Epidermal melanocyte (primary cell): ENCODE measurements around the gene KIF26A.

ENCODE experiments used
- DNase-seq: peaks from one replicate; pipeline ENCODE4 v3.0.0; 2011; ENCODE audit warnings: low spot score; ENCODE audit not compliant: insufficient read length

Gene KIF26A

DNA sequence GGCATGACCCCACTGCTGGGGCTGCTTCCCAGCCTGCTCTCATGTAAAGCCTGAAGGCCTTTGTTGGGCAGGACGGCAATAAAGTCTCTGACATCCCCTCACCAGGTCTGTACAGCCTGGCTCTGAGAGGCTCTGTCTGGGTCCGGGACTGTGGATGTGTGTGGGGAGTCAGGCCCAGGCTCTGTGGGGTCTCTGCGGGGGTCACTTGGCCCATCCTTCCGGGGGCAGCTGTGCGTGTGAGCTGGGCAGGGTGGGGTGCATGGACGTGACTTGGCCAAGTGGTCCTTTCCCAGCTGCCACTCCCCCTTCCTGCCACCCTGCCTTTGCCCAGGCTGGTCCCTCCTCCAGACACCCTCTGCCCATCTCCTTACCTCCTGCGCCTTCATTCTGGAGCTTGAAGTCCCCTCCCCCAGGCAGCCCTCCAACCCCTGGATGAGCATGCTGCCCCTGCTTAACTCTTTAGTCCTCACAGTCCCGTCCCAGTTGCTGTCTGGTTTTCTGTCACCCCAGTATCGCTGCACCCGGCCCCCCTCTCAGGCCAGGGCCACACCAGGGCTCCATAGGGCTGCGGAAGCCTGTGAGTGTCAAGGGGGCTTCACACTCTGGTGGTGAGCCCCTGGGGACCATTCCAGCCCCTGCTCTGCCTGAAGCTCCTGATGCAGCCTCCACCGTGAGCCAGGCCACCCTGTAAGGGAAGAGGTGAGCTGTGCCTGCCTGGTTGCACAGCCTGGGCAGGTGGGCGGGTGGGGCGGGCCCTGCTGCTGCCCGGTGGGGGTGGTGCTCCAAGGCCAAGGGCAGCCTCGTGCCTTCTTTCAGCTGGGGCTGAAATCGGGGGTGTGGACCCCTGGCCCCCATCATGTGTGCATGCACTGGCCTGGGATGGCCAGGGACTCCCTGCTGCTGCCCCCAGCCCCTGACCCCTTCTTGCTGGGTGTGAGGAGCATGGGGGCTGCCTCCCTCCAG is 25.5 kb upstream of the KIF26A start:
- DNase-seq = no peak

DNA sequence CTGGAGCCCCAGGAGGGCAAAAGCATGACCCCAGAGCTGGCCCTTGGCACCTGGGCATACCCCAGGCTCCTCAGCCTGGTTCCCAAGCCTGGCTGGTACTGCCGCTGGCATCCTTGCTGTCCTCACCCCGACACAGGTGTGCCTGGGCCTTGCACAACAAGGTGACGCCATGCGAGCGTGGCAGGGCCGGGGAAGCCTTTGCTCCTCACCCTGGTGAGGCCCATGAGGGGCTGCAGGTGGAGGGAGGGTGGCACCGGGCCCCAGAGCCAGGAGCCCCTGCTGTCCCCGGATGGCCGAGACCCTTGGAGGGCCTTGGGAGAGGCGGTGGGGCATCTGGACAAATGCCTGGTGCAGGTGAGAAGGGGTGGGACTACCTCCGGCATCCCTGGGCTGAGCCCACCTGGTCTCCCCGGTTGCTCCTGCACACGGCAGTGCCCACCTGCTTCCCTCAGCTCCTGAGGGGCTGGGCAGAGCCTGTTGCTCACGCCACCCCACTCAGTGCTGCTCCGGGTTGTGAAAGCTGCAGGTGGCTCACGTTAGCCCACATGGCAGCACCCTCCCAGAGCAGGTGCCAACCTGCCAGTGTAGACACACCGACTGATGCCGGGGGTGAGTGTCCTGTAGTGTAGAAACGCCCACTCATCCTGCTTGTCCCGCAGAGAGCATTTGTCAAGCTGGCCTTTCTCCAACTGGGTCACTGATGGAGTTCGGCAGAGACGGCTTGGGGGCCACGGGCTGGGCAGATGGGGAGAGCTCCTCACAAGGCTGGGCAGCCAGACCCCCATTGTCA is 24.6 kb upstream of the KIF26A start:
- DNase-seq = no peak

DNA sequence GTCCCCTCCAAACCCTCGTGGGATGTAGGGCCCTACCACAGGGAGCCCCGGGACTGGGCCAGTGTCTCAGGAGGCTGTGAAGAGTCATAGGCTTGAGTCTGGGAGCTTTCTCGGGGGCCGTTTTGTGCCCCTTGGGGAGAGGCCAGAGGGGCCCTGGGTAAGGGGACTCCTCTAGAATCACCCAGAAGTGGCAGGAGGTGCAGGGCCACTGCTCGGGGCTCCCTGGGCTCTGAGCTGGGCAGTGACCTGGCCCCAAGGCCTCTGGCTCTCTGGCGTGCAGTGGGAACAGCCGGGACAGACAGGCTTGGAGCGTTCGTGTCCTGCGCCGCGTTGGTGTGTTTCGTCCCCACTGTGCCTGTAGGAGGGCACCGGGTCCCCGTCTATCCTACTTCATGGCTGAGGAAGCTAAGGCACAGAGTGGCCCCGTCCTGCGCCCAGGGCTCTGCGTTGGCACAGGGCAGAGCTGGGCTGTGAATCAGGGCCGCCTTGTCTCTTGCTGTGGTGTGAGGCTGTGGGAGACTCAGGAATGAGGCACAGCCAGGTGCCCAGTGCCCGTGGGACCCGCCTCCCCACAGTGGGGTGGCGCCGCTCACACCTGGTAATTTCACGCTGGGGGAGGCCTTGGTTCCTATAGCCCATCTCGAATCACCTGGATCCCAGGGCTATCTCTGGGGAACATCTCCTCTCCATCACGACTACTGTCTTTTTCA is 23.8 kb upstream of the KIF26A start:
- DNase-seq = no peak

DNA sequence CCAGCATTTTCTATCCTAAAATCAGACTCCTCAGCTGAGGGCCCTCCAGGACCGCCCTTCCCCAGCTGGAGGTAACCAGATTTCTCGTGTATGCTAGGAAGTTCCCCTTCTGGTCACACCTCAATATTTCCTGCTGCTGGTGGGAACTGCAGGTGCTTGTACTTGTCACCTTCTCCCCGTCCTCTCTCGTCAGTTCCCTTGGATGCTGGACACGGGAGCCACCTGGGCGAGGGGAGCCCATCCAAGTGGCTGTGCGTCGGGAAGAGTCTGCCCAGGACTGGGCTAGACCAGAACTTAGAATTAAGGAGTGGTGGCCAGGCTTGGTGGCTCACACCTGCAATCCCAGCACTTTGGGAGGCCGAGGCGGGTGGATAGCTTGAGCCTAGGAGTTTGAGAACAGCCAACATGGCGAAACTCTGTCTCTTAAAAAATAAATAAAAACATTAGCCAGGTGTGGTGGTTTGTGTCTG is 23.2 kb upstream of the KIF26A start:
- DNase-seq = no peak

DNA sequence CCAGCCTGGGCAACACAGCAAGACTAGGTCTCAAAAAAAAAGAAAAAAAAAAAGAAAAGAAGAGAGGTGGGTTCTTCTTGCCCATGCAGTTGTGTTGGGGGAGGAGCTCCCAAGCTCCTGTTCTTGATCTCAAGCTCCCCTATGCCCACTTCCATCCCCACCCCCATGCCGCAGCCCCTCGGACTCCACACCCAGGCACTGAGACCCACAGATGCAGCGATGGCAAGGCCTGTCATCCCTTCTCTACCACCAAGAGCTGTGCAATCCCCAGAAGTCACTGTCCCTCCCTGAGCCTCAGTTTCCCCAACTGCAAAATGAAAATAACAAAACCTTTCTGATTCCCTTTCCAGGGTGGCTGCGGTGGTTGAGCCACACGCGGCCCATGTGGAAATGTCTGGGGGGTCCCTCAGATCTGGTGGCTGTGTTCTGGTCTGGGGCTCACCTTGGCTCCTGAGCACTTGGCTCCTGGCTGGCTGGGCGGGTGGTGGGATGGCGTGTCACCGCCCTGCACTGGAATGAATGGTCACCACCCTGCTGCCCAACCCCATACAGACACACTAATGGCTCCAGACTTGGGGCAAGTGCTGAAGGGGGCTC is 22.6 kb upstream of the KIF26A start:
- DNase-seq = no peak

DNA sequence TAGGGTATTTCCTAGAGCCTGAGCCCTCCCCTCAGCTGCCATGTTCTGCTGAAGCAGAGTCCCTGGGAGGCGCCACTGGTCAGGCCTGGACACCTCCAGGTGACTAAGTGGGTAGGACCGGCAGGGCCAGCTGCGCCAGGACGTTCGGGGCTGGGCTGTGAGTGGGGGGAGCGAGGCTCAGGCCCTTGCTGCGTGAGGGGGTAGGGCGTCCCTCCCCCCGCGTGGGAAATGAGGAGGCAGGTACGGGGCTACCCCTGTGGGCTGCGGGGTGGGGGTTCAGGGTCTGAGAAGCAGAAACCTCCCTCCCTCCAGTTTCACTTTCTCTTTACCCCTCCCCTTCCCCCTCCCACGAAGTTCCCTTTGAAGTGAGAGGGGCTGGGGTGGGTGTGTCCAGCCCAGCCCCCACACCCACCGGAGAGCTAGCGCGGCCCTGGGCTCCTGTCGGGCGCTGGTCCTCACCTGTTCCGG is 22.1 kb upstream of the KIF26A start:
- no peak for DNase-seq

DNA sequence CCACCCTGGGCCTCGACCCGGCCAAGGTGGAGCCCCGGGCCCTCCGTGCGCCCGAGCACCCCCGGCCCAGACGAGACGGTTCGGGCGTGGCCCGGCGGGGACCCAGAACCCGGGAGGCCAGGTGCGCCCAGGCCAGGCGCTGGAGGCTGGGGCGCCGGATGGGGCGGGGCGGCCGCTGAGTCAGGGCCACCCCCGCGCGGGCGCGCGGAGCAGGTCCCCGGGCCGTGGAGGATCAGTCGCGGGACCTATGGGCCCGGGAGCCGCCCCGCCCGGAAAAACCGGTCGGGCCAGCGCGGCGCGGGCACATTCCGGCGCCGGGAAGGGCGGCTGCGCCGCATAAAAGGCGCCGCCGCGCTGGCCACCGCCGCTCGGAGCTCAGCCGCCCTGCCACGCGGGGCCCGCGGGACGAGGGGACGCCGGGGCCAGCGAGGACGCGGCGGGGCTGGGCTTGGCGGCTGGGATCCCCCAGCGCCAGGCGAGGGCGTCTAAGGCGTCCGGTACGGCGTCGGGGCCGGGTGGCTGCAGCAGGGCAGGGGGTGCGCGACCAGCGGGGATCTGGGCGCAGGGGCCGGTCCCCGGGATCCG is 21.5 kb upstream of the KIF26A start:
- no peak for DNase-seq

DNA sequence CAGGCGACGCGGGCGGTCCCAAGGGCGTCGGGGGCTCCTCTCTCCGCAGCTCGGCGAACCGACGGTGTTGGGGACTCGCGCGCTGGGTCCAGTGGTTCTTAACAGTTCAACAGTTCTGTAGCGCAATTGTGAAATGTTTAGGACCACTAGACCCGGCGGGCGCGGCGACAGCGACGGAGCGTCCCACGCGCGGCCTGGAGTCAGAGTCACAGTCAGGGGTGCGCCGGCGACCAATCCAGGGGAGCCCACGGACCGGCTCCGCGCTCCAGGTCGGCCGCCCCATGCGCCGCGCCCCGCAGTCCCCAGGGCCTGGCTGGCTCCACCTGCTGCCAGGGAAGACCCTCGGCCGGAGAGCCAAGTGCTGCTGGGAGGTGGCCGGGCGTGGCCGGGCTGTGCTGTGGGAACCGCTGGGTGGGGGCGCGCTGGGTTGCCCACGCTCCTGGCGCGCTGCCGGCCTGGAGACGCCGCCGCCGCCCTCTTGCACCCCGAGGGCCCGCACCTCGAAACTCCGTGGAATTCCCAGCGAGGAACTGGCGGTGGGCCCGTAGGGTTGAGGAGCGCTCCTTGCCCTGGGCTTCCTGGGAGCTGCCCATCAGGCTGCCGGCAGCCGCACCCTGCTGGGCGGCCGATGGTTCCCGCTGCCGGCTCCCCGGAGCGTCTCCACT is 20.9 kb upstream of the KIF26A start:
- no peak for DNase-seq

DNA sequence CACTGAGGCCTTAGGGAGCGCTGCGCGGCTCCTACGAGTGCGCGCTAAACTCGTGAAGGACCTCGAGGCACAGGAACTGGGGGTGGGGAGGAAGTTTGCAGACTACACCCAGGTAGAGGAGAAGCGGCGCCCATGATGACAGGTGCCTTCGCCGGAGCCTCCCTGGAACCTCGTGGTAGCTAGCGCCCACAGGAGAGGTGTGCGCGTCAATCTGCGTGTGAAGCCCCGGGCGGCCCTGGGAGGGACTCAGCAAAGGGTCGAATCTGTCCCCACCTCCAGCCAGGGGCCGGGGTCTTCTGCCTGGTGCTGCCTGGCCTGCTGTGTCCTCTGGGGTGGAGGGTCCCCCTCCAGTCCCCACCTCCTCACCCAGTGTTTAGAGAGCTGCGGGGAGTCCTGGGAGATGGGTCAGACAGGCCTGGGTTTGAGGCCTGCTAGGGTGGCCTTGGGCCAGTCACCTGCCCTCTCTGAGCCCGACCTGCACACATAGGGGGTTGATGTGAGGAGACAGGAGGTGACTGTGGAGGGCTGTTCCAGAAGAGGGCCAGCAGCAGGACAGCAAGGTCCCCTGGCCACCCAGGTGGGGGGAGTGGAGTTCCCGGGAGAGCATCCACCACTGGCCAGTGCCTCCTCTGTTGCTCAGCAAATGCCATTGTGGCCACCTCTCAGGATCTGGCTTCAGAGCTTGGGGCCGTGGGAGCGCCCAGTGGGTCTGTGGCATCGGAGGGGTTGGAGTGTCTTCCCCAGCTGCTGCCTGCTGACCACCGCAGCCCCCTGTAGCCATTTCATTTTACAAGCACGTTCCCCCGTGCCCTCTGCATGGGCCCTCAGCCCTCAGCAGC is 20.2 kb upstream of the KIF26A start:
- no peak for DNase-seq

DNA sequence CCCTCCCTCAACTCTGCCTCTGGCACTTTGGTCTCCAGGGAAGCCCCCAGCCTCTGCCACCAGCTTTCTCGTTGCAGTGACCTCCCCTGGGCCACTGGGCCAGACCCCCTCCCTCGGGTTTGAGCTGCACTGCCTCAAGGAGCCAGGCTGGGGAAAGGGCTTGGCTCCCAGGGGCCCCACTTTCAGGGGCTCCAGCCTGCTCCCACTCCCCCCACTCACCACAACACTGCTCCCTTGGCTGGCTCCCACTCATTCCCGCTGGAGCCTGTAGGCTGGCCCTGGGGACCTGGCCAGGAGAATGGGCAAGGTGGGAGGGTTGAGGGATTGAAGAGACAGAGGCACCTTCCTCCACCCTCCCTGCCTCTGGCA is 19.3 kb upstream of the KIF26A start:
- no peak for DNase-seq

DNA sequence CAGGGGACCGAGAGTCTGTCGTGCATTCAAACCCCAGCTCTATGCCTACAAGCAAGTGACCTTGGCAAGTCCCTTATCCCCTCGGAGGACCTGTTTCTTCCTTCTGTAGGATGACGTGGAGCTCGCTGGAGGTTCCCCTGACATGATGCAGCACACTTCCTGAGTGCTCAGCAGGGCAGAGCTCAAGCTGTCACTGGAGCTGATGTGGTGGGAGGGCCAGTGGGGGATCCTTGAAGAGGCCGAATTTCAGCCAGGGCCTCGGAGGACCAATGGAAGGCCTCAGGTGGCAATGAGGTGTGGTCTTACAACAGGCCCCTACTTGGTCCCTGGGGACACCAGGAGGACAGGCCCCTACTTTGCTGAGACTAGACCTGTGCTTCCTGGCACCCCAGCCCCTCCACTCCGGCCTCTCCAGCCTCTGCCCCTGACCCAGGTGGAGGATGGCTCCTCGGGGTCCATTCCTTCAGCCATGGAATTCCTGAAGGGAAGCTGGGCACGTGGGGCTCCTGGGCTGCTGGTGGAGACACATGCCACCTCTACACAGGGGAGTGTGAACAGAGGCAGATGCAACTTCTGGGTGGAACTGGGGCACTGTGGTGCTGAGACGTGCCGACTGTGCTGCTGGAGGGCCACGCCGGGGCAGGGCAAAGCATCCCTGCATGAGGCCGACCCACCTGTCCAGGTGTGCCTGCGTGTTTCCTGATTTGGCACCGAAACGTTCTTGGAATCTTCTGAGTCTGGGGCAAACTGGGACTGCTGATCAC is 18.7 kb upstream of the KIF26A start:
- no peak for DNase-seq

DNA sequence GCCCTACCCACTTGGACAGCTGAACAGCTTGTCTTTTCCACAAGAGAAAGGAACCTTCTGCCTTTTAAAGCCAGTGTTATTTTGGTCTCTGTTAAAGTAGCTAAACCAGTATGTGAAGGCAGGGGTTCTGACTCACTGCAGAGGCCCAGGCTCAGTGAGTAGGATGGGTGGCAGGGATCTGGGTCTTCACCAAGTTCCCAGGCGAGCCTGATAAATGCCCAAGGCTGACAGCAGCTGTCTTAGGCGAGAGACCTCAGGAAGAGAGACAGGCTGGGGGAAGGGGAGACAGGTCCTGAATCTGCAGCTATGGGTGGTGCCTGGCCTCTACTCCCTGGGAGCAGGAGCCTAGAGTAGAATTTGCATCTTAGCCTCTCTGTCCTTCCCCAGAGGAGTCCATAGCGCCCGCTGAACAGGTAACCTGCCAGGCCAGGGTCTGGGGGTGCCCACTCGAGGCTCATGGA is 18.1 kb upstream of the KIF26A start:
- no peak for DNase-seq

DNA sequence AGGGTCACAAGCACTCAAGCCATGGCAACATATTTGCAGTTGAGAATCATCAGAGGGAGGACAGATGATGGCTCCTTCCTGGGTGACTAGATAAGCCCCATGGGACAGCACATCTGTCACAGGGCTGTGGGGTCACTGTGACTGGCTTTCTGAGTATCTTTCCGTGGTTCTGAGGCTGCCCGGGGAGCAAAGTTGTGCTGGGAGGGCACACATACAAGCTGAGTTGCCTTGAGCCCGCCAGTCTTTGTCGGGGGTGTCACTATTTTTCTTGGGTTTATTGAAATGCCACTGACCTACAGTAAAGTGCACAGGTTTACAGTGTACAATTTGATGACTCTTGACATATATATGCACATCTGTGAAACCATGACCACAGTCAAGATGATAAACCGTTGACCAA is 17.2 kb upstream of the KIF26A start:
- DNase-seq = no peak

DNA sequence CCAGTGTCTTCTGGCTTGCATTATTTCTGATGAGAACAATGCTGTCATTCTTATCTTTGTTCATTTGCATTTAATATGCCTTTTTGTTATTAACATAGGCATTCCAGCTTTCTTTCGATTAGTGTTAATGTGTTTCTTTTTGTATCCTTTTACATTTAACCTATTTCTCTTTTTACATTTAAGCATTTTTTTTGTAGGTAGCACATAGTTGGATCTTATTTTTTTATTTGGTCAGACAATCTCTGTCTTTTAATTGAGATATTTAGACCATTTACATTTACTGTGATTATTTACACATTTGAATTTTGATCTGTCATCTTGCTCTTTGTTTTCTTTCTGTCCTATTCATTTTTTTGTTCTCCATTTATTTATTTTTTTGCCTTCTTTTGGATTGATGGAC is 14.5 kb upstream of the KIF26A start:
- DNase-seq = no peak

DNA sequence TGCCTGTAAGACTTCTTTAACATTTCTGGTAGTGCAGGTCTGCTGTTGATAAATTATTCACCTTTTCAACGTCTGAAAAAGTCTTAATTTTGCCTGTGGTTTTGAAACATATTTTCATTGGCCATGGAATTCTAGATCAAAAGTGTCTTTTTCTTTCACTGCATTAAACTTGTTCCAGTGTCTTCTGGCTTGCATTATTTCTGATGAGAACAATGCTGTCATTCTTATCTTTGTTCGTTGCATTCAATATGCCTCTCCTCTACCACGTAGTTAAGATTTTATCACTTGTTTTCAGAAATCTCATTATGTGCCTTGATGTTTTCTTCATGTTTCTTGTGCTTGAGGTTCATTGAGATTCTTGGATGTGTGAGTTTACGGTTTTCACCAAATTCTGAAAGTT is 13.4 kb upstream of the KIF26A start:
- DNase-seq = no peak

DNA sequence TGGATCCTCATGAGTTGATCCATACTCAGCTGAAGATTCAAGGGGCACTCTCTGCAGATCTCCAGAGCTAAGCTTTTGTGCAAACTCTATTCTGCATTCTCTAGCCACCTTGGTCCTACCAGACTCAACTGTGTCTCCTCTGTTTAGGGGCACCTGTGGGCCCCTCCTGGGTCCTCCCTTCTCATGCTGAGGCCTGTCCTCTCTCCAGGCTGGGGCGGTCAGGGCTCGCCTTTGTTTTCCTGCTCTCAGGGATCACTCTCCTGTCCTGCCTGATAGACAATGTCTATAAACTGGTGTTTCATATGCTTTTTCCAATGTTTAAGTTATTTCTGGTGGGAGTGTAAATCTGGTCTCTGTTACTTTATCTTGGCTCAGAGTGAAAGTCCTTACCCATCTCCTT is 11.6 kb upstream of the KIF26A start:
- DNase-seq = no peak

DNA sequence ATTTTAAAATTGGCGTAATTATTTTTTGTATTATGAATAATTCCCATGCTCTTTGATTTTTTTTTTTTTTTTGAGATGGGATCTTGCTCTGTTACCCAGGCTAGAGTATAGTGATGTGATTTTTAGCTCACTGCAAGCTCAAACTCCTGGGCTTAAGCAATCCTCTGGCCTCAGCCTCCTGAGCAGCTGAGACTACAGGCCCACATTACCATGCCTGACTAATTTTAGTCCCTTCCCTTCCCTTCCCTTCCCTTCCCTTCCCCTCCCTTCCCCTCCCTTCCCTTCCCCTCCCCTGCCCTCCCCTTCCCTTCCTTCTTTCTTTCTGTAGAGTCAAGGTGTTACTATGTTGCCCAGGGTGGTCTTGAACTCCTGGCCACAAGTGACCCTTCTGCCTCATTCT is 9.4 kb upstream of the KIF26A start:
- DNase-seq = no peak

DNA sequence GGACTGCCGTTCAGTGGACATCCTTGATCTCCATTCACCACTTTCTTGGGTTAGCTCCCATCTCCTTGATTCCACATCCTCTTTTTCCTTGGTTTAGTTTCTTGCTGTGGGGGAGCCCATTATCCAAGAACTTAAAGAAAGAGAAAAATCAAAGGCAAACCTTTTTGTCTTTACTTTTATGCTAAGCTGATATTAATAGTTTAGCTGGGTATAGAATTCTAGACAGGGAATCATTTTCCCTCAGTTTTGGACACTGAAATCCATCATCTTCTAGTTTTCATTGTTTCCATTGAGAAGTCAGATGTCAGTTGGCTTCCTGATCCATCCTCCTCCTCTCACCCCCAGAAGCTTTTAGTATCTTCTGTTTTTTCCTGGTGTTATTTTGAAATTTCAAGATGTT is 8.8 kb upstream of the KIF26A start:
- no peak for DNase-seq
